Stimulated activated CD4-positive, alpha-beta T cell treated with anti-CD3 and anti-CD28 coated beads, Interleukin-4, amount 100 ng/mL, for 24 hours (primary cell): ENCODE data around the gene HAT1.
A peak's percentile ranks its signal among the peaks of the same experiment; 100 is the strongest.
"Not testable (repeated sequence)": the region's sequence is repeated elsewhere in the genome, so short reads cannot be mapped to it uniquely, and the experiment has no call there.

ENCODE experiments used
- DNase-seq: peaks from one replicate; pipeline ENCODE4 v3.0.0-alpha.2; 2020

The HAT1 gene

GRCh38 chr2:171983924-171984323 lies 61.7 kb downstream of the HAT1 start:
- DNase-seq: not testable (repeated sequence)

GRCh38 chr2:171985076-171985475 lies 62.8 kb downstream of the HAT1 start:
- DNase-seq: no peak

- DNase-seq: no peak
These were observed 64.5 kb downstream of the HAT1 start for GRCh38 chr2:171986778-171987177.

- DNase-seq: no peak
These were observed 68.8 kb downstream of the HAT1 start for GRCh38 chr2:171991027-171991426.

GRCh38 chr2:171995586-171995985 lies 73.3 kb downstream of the HAT1 start:
- no peak for DNase-seq

- DNase-seq: no peak
These were observed 73.8 kb downstream of the HAT1 start for GRCh38 chr2:171996021-171996420.

GRCh38 chr2:171997031-171997430 lies 74.8 kb downstream of the HAT1 start:
- not testable (repeated sequence) for DNase-seq

- DNase-seq: no peak
These were observed 76.9 kb downstream of the HAT1 start for GRCh38 chr2:171999161-171999560.

GRCh38 chr2:171999604-172000469 lies 77.6 kb downstream of the HAT1 start, which contains the start of gene METAP1D:
METAP1D (plus strand) TSS chr2:171999953; CDS start chr2:171999970, 17 bp downstream.
- DNase-seq: peak; percentile 88

- DNase-seq: no peak
These were observed 78.6 kb downstream of the HAT1 start for GRCh38 chr2:172000696-172001361.

- DNase-seq: no peak
These were observed 85.1 kb downstream of the HAT1 start for GRCh38 chr2:172007372-172007771.

- DNase-seq: no peak
These were observed 87.6 kb downstream of the HAT1 start for GRCh38 chr2:172009823-172010222.

- no peak for DNase-seq
These were observed 89.7 kb downstream of the HAT1 start for GRCh38 chr2:172011812-172012575.

GRCh38 chr2:172012677-172013391 lies 90.6 kb downstream of the HAT1 start:
- no peak for DNase-seq

GRCh38 chr2:172013396-172013795 lies 91.1 kb downstream of the HAT1 start:
- no peak for DNase-seq

- no peak for DNase-seq
These were observed 99.0 kb downstream of the HAT1 start for GRCh38 chr2:172021074-172021931.

- DNase-seq: no peak
These were observed 99.7 kb downstream of the HAT1 start for GRCh38 chr2:172021955-172022354.

- no peak for DNase-seq
These were observed 109.3 kb downstream of the HAT1 start for GRCh38 chr2:172031536-172031935.
